ENCODE measurements around the gene KNSTRN. TPM values are rescaled to one million over a fixed set of nuclear protein-coding genes. Genes with fewer than 3 reads are reported as not detected.

The KNSTRN gene
- total and polyA plus RNA-seq, 2 of the 4 experiments (the other 2 are of a cell fraction), result 33.1 to 73.5 TPM

DNA sequence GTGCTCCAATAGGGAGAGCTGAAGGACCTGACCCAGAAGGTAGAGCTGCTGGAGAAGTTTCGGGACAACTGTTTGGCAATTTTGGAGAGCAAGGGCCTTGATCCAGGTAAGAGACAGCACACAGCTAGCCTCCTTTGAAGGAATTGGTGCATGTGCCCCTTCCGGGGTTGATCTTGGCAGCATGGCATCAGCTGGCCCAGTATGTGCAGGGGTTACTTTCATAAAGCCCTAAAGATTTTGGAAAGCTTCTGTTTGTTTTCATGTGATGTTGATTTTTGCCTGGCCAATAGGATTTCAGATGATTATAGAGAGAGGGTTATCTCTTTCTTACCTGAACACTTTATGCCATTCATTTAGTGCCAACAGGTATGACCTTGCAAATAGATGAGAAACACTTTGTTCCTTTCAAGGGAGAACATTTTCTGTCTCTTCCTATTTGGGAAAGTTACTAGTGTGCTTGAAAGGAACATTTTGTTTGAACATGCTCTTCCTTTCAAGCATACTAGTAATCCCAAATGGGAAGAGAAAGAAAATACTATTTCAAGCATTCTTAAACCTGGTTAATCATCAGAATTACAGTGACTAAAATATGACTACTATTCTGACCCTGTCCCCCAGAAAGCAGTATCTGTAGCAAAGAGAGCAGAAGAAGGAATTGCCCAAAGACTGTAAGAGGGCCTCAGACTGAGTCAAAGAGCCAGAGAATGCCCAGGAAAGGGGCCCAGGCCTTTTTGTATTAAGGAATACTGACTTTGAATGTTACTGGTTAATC lies 7.5 kb downstream of the KNSTRN start:
- no peak overlapping the region for H2BK15ac ChIP-seq (ENCODE audit: low read depth, low read length)
- H3K9ac ChIP-seq (ENCODE audit: low read depth, low read length), result no peak overlapping the region
- H3K27ac ChIP-seq (ENCODE audit: insufficient read depth, low read length), result no peak overlapping the region
- 0 out of 2 replicates have a peak, but pooled peaks cover 4% of the 10 kb centered on the region for H3K9me1 ChIP-seq (ENCODE audit: insufficient read depth, low read length)
- intact Hi-C loops (cut with micrococcal nuclease), result no loop called here
- H3K4me2 ChIP-seq (ENCODE audit: low read depth, low read length), result no peak overlapping the region
- no peaks in the 10 kb centered on the region for H4K20me1 ChIP-seq (ENCODE audit: insufficient read depth, low read length)
- H3K56ac ChIP-seq (ENCODE audit: extremely low read depth, insufficient read depth, low read length), result no peak overlapping the region
- dilution Hi-C loops (cut with HindIII; ENCODE audit: low sequenced_read_pairs, unreplicated experiment), result no loop called here
- no peak for DNase-seq
- peaks cover 30% of the 10 kb centered on the region for H3K36me3 ChIP-seq (ENCODE audit: control insufficient read depth, insufficient read depth, low read length)
- H3K79me1 ChIP-seq (ENCODE audit: low read depth in 1 of 2, low read length in 2 of 2), result peaks cover 22 to 28% of the 10 kb centered on the region in 2 experiments
- H3K4ac ChIP-seq (ENCODE audit: low read depth, low read length), result no peak overlapping the region
- BruUV-seq (replicated peaks), result no TSS peak
- no peaks in the 10 kb centered on the region for H3K27me3 ChIP-seq (ENCODE audit: control insufficient read depth, insufficient read depth, low read length)
- CTCF ChIA-PET, result no interaction called here
- ATAC-seq (ENCODE audit: low read depth), result peak; percentile 11; the same call in 1 of the 2 replicates
- WGBS, 2 experiments (ENCODE audit: extremely low coverage in 2 of 2, insufficient read length in 1 of 2), result 80% methylated on average over 1 of the region's 2 CpGs; no CpG with 5 or more reads in 1 of the 2 experiments
- H2BK5ac ChIP-seq (ENCODE audit: low read depth, low read length, poor library complexity, severe bottlenecking), result no peak overlapping the region
- no peak overlapping the region for H3K18ac ChIP-seq (ENCODE audit: low read depth, low read length)
- H3K9me3 ChIP-seq (ENCODE audit: control insufficient read depth, insufficient read depth, low read length), result no peaks in the 10 kb centered on the region
- H4K91ac ChIP-seq (ENCODE audit: insufficient read depth, low read depth, low read length), result no peak overlapping the region
- H4K8ac ChIP-seq (ENCODE audit: low read depth in 2 of 2, low read length in 2 of 2), result no peak overlapping the region
- no peak overlapping the region for H2BK120ac ChIP-seq (ENCODE audit: low read depth, low read length)
- H2AK9ac ChIP-seq (replicated peaks; ENCODE audit: low read depth, low read length, poor library complexity), result no peak overlapping the region
- H3K23ac ChIP-seq (ENCODE audit: low read depth, low read length), result no peak overlapping the region
- no peaks in the 10 kb centered on the region; the same call in 1 of the 2 replicates for H3K4me1 ChIP-seq (ENCODE audit: control insufficient read depth, insufficient read depth, low read length)
- POLR2A ChIA-PET (ENCODE audit: unreplicated experiment), result interaction anchor here (0.7 kb wide), 1 partner anchor 17 kb away, joined by 4 read pairs; no protein-coding TSS in a partner anchor
- in situ Hi-C loops (cut with MboI; ENCODE audit: low sequenced_read_pairs), result no loop called here
- H2BK20ac ChIP-seq (ENCODE audit: low read depth, low read length), result no peak overlapping the region
- no peak overlapping the region for H3K14ac ChIP-seq (replicated peaks; ENCODE audit: low read depth, low read length)
- no peak overlapping the region for H2AFZ ChIP-seq (replicated peaks; ENCODE audit: low read length, poor library complexity)
- H2AK5ac ChIP-seq (ENCODE audit: low read depth, low read length), result no peak overlapping the region
- H3K4me3 ChIP-seq (ENCODE audit: insufficient read depth, low read depth, low read length), result no peak overlapping the region
- no peak overlapping the region for H4K5ac ChIP-seq (ENCODE audit: low read depth, low read length)
- TF ChIP-seq SMC3 (IDR thresholded peaks at IDR 0.05; ENCODE audit: low read depth, low read length) (no peak), MXI1 (IDR thresholded peaks at IDR 0.05; ENCODE audit: borderline replicate concordance, low read depth, low read length) (no peak), MAFK (IDR thresholded peaks at IDR 0.05; ENCODE audit: low read depth, low read length) (no peak), ELK1 (IDR thresholded peaks at IDR 0.05; ENCODE audit: borderline replicate concordance, low read depth, low read length) (no peak), RCOR1 (IDR thresholded peaks at IDR 0.05; ENCODE audit: insufficient replicate concordance, low read length) (no peak), RFX5 (IDR thresholded peaks at IDR 0.05; ENCODE audit: low read depth, low read length) (no peak), NFE2L2 (IDR thresholded peaks at IDR 0.05; ENCODE audit: low read depth, low read length) (no peak), BHLHE40 (IDR thresholded peaks at IDR 0.05; ENCODE audit: low read depth, low read length) (no peak), CEBPB (IDR thresholded peaks at IDR 0.05; ENCODE audit: low read depth, low read length) (no peak), USF2 (IDR thresholded peaks at IDR 0.05; ENCODE audit: low read depth, low read length) (no peak), RAD21 (IDR thresholded peaks at IDR 0.05; ENCODE audit: low read length) (no peak), POLR2A (IDR thresholded peaks at IDR 0.05; ENCODE audit: low read depth, low read length) (no peak), FOS (IDR thresholded peaks at IDR 0.05; ENCODE audit: low read depth, low read length) (no peak), CHD1 (IDR thresholded peaks at IDR 0.05; ENCODE audit: low read depth, low read length) (no peak)
- TF ChIP-seq, protein P1, sequence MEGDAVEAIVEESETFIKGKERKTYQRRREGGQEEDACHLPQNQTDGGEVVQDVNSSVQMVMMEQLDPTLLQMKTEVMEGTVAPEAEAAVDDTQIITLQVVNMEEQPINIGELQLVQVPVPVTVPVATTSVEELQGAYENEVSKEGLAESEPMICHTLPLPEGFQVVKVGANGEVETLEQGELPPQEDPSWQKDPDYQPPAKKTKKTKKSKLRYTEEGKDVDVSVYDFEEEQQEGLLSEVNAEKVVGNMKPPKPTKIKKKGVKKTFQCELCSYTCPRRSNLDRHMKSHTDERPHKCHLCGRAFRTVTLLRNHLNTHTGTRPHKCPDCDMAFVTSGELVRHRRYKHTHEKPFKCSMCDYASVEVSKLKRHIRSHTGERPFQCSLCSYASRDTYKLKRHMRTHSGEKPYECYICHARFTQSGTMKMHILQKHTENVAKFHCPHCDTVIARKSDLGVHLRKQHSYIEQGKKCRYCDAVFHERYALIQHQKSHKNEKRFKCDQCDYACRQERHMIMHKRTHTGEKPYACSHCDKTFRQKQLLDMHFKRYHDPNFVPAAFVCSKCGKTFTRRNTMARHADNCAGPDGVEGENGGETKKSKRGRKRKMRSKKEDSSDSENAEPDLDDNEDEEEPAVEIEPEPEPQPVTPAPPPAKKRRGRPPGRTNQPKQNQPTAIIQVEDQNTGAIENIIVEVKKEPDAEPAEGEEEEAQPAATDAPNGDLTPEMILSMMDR (conservative IDR thresholded peaks at IDR 0.05; ENCODE audit: low read depth, low read length), result no peak
